Posterior vena cava (tissue), 2 donors: ENCODE measurements around the gene NKD1. TPM values are rescaled to one million over a fixed set of nuclear protein-coding genes. Genes with fewer than 3 reads are reported as not detected.
A peak's percentile ranks its signal among the peaks of the same experiment; 100 is the strongest.
"Not testable (repeated sequence)": the region's sequence is repeated elsewhere in the genome, so short reads cannot be mapped to it uniquely, and the experiment has no call there.

Experiments
- DNase-seq: peaks from one replicate; pipeline ENCODE4 v3.0.0-alpha.2; 2020; ENCODE audit warnings: low spot score
- intact Hi-C, 2 donors: fragments of 100-400 bp; cut with DNase I; formaldehyde crosslinking; loops; one replicate each; pipeline versions ENCODE4 v1.14.1 to v1.14.2; 2022 to 2023
- long read RNA-seq, 2 donors: library from polyadenylated mRNA; unstranded; transcript quantifications; one replicate each; pipeline ENCODE4 v2.0.0, GENCODE V29; 2020 to 2021
- total RNA-seq, 2 donors: library from RNA; stranded (reverse); fragmentation: NEBNext Ultra II Directional; extraction: Animal tissue kit (Norgen Biotek cat#: 25700); gene quantifications; one replicate each; pipeline ENCODE4 v1.2.1, GENCODE V29; 2021
- donor health status: DM: yes; HTN: yes; CAD: no.
- donor health status: DM: yes; HTN: yes; CAD: no.

NKD1 gene, protein sequence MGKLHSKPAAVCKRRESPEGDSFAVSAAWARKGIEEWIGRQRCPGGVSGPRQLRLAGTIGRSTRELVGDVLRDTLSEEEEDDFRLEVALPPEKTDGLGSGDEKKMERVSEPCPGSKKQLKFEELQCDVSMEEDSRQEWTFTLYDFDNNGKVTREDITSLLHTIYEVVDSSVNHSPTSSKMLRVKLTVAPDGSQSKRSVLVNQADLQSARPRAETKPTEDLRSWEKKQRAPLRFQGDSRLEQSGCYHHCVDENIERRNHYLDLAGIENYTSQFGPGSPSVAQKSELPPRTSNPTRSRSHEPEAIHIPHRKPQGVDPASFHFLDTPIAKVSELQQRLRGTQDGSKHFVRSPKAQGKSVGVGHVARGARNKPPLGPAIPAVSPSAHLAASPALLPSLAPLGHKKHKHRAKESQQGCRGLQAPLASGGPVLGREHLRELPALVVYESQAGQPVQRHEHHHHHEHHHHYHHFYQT
- total RNA-seq: 10 to 100 TPM; 25.7 to 67.6 TPM
- long read RNA-seq, donor 1, full-length matches to known transcripts: 1 of 28 reads
- long read RNA-seq, donor 1, partial matches to known transcripts: 0 of 28 reads
- long read RNA-seq, donor 1, other reads (novel, unspliced or antisense): 27 of 28 reads
- long read RNA-seq, donor 2, partial matches to known transcripts: 1 of 19 reads
- long read RNA-seq, donor 2, other reads (novel, unspliced or antisense): 18 of 19 reads

DNA sequence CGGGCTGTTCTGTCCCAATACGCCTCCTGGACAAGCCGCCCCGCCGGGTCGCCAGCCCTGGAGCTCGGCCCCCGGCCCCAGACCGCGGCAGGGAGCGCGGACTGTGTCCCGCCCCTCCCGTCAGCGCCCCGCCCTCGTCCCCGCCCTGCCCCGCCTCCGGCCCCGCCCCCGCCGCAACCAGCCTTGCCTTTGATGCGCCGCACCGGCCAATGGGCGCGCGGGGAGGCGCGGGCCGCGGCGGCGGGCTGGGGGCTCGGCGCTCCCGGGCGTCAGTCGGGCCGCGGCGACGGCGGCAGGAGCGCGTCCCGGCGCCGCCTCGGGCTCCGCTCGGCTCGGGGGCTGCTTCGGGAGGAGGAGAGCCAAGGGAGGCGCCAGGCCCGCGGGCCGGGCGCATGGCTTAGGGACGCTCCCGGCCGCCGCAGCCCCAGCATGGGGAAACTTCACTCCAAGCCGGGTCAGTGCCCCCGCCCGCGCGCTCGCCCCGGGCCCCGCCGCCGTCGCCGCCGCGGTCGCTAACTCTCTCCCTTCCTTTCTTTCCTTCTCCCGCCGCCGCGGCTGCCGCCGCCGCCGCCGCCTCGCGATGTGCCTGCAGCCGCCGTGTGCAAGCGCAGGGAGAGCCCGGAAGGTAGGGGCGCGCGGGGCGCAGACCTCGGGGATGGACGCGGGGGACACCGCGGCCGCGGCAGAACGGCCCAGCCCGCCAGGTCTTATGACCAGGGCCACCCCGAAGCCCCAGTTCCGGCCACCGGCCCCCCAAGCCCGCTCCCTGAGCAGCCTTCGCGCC lies at the start of gene NKD1:
NKD1 (plus strand) TSS at position 272 of the 784 bp plus-strand sequence; CDS start at position 430, 158 bp downstream.
- intact Hi-C loops: no loop called here

DNA sequence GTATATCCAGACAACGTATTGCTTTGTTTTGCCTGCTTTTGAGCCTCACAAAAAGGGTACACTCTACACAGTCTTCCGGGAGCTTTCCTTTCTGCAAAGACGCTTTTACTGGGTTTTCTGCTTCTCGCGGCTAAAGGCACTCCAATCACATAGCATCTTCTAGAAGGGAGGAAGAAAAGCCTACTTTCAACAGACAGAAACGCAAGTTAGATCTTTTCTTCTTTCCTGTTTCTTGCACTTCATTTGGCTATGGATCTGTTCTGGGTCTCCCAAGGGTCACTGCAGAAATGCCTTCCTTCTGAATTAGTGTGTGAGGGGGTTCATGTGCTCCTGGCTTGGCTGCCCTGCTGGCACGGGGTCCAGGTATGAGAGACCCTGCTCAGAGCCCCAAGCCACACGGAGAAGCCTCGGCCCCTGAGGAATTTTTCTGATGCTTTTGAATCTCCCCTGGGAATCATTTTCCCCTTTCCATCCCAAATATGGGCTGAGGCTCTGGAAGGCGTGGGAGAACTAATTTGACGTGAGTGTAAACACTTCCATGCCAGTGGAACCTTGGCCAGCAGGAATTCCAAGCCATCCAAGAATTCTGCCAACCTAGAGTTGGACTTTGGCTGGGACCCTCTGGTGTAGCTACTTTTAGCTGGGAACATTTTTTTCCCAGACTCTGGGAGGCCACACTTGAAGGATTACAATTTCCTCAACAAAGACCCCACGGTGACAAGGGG lies 49.6 kb upstream of the NKD1 start:
- intact Hi-C loops: no loop called here
- no peak for DNase-seq

More for the DNA sequence above, at the start of gene NKD1:
- DNase-seq: peak; percentile 89

DNA sequence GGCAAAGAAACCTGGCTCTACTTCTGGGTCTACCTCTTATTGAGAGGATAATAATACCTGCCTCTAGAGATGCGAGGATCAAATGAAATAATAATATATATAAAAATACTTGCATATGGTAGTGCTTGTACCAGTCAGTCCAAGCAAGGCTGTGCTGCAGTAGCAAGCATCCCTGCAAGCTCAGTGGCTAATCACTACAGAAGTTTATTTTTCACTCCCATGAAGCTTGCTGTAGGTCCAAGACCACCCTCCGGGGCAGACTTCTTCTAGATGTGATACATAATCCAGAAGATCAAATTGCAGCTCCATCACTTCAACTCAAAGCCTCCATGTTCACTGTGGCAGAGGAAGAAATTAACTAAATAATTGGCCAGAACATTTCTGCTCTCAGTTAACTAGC lies 48.9 kb upstream of the NKD1 start:
- intact Hi-C loops: no loop called here
- no peak for DNase-seq

DNA sequence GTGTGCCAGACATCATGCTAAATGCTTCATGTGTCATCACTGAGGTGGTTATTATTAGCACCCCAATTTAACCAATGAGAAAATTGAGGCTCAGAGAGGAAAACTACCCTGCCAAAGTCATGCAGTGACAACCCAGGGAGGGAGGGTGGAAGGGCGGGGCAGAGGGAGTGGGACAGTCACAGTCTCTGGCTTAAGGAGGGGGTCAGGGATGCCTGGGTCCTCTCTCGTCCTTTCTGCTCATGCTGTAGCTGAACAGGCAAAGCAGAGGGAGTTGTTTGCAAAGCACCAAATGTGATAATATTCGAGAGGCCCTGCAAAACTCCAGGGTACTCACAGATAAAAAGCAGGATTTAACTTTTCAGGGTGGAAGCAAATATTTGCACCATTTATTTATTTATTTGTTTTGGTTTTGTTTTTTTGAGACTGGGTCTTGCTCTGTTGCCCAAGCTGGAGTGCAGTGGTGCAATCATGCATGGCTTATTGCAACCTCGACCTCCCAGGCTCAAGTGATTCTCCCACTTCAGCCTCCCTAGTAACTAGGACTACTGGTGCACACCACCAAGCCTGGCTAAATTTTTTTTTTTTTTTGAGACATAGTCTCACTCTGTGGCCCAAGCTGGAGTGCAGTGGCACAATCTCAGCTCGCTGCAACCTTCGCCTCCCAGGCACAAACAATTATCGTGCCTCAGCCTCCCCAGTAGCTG lies 47.9 kb upstream of the NKD1 start:
- DNase-seq: no peak
- intact Hi-C loops: no loop called here

DNA sequence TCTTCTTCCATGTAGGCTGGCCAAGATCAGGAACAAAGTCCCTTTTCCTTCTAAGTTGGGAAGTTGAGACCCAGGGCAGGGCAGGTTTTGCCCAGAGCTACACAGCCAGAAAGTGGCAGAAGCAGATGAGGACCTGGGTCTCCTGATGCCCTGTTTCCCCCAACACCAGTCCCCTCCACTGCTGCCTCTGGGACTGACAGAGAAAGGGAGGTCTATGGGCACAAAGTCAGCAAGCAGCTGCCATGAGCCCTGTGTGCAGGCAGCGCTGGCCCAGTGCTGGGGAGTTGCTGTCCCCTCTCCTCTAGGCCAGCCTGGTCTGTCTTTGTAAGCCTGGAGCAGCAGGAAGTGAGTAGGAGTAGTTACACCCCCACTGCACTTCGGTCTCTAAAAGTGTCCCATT lies 46.9 kb upstream of the NKD1 start:
- DNase-seq: no peak
- intact Hi-C loops: no loop called here

DNA sequence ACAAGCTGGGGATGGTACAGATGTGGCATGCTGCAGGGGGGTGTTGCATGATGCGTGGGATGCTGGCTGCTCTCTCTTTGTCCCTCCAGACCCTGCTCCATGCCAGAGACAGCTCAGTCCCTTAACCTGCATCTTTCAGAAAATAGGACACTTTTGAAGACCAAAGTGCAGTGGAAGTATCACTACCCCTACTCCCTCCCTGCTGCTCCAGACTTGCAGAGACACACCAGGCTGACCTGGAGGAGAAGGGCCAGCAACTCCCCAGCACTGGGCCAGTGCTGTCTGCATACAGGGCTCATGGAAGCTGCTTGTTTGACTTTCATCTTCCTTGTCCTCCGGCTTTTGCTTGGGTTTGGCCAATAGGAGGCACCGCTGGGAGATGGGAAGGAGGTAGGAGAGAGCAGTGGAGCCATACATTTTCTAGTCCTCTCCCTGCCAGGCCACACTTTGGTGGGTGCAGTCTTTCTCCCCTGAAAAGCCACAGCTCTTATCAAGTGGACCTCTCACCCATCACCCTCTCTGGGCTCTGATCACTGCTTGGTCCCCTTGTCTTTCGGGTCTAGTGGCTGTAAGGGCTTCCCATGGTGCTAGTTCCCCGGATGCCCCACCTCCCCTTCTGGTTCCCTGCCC lies 46.1 kb upstream of the NKD1 start:
- intact Hi-C loops: no loop called here

DNA sequence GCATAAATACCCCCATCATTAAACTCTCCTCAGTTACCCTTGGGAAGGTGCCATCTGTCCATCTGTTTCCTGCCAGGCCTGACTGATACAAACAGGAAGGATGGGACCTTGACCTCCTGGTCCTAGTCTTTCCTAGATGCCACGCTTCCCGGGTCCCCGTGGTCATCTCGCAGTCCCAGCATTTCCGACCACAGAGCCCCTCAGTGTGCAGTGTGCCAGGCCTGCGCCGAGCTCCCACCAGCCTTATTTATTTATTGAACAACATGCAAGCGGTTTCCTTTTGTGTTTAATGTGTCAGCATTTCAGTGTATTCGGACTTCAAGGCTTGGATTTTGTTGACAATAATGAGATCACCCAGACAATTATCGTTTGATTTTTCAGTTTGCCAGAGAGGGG lies 45.6 kb upstream of the NKD1 start:
- no peak for DNase-seq

More for the DNA sequence above, 46.1 kb upstream of the NKD1 start:
- no peak for DNase-seq

DNA sequence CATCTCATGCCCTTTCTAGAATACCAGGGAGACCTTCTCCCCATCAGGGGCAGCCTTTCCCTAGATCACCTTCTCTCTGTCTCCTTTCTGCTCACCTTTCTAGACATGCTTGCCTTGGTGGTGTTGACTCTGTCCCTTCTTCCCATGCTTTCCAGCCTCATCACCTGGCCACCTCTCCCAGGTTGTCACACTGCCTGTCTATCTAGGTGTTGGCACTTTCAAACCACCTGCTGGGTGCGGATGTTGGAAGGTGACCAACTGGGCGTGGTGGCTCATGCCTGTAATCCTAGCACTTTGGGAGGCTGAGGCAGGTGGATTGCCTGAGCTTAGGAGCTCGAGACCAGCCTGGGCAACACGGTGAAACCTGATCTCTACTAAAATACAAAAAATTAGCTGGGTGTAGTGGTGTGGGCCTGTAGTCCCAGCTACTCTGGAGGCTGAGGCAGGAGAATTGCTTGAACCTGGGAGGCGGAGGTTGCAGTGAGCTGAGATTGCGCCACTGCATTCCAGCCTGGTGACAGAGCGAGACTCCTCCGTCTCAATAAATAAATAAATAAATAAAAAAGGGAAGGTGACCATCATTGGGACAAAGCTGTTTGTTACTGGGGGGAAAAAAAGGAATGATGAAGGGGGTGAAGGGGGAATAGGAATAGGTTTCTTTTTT lies 44.2 kb upstream of the NKD1 start:
- DNase-seq: not testable (repeated sequence)

More for the DNA sequence above, 45.6 kb upstream of the NKD1 start:
- intact Hi-C loops: no loop called here

DNA sequence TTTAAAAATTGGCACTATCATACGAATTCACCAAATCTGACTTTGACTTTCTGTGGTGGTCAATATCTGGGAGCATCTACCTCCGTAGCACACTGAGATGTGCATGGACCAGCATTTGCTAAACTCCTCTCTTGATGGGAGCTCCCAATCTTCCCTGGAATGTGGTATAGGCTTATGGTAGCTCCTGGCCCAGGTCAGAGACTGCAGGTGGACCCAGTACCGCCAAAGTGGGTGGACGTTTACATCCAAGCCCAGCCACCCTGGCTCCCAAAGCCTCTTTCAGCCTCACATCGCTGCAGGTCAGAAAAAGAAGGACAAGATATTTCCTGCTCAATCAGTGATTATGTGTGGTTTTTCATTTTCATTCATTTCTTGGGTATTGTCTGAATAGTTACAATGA lies 43.1 kb upstream of the NKD1 start:
- intact Hi-C loops: no loop called here
- no peak for DNase-seq

More for the DNA sequence above, 44.2 kb upstream of the NKD1 start:
- intact Hi-C loops: not testable (repeated sequence)

DNA sequence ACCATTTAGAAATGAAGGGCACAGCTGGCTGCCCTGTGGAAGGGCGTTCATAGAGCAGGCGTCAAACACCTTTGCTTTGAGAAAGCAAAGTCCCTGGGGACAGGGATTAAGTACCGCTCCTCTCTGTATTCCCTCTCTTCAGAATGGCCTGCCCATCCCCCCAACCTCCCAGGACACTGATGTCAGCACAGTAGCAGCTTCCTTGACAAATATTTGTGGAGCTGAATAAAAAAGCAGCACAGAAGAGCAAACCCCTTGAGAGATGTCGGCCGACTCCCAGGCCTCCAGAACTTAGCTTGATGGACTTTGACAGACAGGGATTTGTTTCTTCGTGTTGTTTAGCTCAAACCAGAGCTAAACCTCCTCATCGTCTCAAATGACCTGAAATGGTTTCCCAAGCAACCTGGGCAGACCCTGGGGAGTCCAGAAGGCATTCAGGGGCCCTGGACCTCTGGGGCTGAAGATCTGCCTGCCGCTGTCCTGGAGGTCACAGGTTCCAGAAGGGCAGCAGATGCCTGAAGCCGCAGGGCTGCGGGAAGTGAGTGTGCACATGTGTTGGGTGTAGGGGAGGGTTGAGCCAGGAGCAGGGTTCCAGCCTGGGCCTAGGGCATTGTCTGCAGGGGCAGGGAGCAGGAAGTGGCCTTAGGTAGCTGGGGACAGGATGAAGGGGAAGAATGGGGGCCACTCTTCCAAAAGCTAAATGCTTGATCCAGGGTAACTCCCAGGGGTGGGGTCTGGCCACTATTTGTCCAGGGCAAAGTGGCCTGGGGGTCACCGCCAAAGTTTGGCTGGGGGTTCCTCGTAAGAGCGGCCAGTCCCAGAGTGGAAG lies 42.3 kb upstream of the NKD1 start:
- no peak for DNase-seq
- intact Hi-C loops: no loop called here

DNA sequence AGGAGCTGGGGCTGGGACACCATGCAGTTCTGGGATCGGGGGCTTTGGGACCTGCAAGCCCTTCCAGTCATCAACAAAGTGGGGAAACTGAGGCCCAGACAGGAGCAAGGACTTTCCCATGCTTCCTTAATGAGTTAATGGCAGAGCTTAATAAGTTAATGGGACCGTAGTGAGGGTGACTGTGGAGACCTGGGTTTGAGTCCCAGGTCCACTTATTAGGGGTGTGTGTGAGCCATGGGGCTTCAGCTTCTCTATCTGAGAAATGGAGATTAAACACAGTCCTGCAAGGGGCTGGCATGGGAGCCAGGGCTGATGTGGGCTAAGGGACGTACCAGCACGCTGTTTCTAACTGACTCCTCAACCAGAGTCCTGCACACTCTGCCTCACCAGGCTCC lies 41.7 kb upstream of the NKD1 start:
- no peak for DNase-seq
- intact Hi-C loops: no loop called here

DNA sequence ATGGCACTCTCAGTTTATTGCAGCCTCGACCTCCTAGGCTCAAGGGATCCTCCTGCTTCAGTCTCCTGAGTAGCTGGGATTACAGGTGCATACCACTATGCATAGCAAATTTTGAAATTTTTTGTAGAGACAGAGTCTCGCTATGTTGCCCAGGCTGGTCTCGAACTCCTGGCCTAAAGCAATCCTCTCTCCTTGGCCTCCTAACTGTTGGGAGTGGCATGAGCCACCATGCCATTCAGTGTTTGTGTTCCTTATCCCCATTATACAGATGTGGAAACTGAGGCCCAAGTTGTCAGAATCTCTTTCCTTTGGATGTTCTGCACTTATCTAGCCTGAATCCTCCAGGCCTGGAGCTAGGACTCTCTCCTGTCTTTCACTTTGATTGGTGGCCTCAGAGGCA lies 40.8 kb upstream of the NKD1 start:
- intact Hi-C loops: no loop called here
- no peak for DNase-seq

DNA sequence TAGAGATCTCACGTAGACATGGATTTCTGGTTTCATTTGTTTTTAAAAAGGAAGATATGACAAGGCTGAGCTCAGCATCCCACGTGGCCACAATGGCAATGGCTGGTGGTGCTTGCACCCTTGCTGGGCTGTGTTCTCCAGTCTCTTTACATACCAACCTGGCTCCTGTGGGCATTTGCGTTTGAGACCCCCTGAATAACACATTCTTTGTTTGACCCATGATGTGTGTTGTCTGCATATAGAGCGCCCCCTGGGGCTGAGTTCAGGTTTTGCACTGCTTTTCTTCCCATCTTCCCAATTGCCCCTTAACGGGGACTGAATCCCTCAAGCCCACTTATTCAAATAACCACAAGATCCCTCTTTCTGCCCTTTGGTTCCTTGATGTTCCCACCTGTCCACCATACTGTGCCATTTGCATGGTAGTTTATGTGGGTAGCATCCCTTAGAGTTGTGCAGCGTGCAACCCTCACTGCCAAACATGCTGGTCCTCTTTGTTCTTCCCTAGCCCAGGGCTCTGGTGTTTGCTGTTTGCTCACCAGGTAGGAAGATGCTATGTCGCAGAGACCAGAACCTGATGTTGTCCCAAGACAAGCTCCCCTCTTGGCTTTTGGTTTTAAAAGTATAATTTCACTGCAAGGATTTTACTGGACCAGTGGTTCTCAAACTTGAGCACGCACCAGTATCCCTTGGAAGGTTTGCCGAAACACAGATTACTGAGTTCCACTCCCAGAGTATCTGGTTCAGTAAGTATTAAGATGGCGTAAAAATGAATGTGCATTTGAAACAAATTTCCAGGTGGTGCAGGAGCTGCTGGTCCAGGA lies 38.5 kb upstream of the NKD1 start:
- intact Hi-C loops: no loop called here
- no peak for DNase-seq

DNA sequence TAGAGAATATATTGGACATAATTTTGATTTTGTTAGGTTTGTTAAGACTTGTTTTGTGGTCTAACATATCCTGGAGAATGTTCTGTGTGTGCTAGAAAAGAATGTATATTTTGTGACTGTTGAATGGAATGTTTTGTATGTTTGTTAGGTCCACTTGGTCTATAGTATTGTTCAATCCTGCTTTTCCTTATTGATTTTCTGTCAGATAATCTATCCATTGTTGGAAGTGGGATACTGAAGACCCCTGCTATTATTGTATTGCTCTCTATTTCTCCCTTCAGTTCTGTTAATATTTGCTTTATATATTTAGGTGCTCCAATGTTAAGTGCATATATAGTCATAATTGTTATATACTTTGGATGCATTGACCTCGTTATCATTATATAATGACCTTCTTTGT lies 33.0 kb upstream of the NKD1 start:
- no peak for DNase-seq
- intact Hi-C loops: no loop called here

DNA sequence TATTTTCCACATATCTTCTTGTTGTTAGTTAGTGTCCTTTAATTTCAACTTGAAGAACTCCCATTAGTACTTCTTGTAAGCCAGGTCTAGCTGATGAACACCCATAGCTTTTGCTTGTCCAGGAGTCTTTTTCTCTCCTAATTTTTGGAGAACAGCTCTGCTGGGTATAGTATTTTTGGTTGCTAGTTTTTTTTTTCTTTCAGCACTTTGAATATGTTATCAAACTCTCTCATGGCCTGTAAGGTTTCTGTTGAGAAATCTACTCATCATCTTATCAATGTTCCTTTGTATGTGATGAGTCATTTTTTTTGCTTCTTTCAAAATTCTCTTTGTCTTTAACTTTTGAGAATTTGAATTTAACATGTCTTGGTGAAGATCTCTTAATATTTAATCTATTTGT lies 31.8 kb upstream of the NKD1 start:
- no peak for DNase-seq
- intact Hi-C loops: no loop called here

DNA sequence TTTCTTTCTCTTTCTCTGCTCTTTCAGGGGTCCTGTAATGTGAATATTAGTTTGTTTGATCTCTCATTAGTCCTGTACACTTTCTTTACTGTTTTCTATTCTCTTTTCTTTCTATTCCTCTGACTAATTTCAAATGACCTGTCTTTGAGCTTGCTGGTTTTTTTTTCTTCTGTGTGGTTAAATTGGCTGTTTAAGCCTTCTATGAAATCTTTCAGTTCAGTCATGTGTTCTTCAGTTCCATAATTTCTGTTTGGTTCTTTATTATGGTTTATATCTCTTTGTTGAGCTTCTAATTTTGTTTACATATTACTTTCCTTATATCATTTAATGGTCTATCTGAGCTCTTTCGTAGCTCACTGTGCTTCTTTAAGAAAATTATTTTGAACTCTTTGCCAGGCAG lies 31.3 kb upstream of the NKD1 start:
- intact Hi-C loops: no loop called here

More for the DNA sequence above, 31.3 kb upstream of the NKD1 start:
- DNase-seq: no peak
